Hematopoietic multipotent progenitor cell treated with erythropoietin and hydrocortisone succinate and interleukin-3 and kit ligand, for 15 days (in vitro differentiated cells): ENCODE results near the gene TPPP3.
"Not testable (repeated sequence)": the region's sequence is repeated elsewhere in the genome, so short reads cannot be mapped to it uniquely, and the experiment has no call there.

Experiments used
- DNase-seq: peaks from one replicate; pipeline ENCODE4 v3.0.0-alpha.2; 2015; ENCODE audit warnings: low spot score

The TPPP3 gene

DNA sequence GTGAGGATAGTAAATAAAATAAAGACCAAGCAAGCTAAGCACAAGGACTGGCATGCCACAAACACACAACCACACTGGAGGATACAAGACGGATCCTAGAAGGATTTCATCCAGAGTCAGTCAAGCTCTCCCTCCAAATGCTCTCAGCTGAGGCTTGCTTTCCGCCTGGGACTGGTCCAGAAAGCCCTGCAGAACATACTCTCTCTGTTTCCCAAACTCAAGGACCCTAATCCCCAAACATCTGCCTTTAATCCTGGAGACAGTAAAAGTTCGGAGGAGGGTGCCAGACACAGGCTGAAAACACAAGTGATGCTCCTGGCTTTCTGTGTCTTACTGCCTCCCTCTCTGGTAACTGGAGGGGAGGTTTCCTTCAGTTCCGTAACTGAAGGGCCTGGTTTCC lies 32.3 kb upstream of the TPPP3 start:
- DNase-seq = no peak

GRCh38 chr16:67425061-67425460 lies 31.8 kb upstream of the TPPP3 start:
- DNase-seq = no peak

DNA sequence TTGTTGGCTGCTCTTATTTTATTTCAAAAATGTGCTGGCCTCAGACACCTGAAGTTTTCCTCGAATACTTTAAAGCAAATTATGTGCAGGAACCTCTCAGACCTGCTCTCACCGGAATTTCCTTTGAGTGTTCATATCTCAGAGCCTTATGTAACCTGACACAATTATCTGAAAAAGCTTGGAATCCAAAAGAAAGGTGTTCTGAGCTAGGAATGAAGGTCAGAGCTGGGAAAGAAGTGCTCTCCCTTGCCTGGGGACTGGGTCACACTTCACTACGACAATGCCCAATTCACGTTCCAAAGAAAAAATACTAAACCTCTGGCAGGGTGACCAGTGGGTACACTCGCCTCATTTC lies 30.9 kb upstream of the TPPP3 start:
- DNase-seq = no peak

DNA sequence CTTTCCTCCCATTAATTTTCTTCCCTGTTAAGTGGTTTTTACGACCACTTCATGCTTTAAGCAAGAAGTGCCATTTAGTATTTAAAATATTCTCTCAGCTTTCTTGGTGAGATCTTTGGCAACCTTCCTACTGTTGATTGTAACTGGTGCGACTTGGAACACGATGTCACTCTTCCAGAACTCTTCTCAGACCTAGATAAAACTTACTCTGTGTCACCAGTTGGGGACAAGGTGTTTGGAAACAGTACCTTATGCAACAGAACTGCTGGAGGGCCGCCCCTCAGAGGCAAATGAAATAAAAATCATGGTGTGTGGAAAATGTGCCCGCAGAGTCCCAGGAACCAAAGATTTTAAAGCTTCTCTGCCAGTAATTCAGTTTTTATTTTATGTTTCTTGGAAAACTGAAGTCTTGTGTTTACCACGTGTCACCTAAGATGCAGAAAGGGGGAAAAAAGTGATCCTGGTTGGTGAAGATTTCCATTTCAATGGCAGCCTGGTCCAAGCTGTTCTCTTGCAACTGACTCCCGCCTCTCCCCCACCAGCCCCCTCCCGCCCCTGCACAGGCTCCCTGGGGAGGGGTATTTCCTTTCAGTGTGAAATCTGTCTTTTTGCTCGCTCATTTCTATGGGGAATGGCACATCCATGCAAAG lies 30.4 kb upstream of the TPPP3 start:
- no peak for DNase-seq

GRCh38 chr16:67423015-67423414 lies 29.7 kb upstream of the TPPP3 start:
- no peak for DNase-seq

GRCh38 chr16:67421030-67421429 lies 27.7 kb upstream of the TPPP3 start:
- DNase-seq = no peak

GRCh38 chr16:67419931-67420330 lies 26.6 kb upstream of the TPPP3 start:
- no peak for DNase-seq

GRCh38 chr16:67419502-67419901 lies 26.2 kb upstream of the TPPP3 start:
- no peak for DNase-seq

DNA sequence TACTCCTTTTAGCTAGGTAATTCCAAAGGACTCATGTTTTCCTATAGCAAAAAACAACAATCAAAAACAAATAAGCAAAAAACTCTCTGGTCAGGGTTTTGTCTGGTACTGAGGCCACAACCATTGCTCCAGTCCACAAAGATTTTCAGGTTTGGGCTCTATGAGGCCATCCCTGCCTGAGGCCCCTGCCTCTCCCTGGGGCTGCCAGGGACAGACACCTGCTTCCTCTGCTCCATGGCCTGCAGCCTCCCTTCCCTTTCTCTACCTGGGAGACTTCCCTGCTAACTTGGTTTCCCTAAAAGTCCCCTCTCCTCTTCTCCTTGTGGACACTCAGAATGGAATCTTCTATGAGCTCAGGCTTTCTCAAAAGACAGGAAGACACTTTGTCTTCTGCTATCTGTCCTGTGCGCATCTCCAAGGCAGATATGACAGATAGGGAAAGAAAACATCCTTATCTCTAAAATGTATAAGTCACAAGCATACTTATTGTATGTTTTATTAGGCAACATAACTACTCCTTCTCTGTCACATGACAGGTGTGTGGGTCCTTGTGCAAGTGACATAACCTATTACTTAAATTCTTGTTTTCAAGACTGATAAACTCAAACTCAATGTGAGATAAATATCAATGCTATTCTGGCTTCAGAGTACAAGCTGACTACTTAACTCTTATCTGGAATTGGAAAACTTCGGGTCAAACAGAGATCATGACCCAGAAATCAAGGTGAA lies 24.2 kb upstream of the TPPP3 start:
- no peak for DNase-seq

GRCh38 chr16:67415872-67416793 lies 22.8 kb upstream of the TPPP3 start, which contains the start of gene ZDHHC1:
Gene ZDHHC1, minus strand, starts transcription at chr16:67416477. Its CDS starts 8,702 bp downstream, at chr16:67407775.
- no peak for DNase-seq

GRCh38 chr16:67415421-67415820 lies 22.1 kb upstream of the TPPP3 start:
- DNase-seq = not testable (repeated sequence)

GRCh38 chr16:67413978-67414911 lies 20.9 kb upstream of the TPPP3 start:
- no peak for DNase-seq

DNA sequence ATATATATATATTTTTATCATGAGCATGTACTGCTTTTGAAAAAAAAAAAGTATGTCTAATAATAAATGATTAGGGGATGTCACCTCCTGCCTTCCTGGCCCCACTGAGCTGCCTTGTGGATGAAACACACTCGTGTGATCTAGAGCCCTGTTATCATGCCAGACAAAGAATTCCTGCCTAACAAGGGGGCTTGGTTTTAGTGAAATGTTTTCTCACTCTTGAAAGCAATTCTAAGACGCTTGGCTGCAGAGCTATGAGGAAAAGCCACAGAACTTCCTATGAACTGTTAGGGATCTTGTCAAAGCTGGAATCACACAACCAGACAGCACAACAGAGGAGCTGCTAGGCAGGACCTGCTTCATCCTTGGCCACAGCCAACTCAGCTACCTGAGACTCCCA lies 19.0 kb upstream of the TPPP3 start:
- DNase-seq = no peak

- DNase-seq = no peak
Measured at GRCh38 chr16:67411339-67411738, 18.0 kb upstream of the TPPP3 start.

DNA sequence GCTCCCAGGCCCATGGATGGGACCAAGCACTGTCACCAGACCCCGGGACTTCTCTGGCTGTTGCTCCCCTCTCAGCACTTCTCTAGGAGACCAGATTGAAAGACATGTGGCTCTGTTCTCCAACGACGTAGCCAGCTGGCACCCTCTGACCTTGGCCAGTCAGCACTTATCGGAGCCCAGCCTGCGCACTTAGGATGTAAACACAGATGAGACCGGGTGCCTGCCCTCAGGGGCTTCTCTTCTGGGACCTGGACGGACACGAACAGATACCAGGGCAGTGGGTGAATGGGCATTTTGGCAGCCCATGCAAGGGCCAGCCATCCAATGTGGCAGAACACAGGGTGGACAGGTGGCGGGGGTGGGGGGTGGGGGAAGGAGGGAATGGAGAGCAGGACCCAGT lies 16.3 kb upstream of the TPPP3 start:
- no peak for DNase-seq

GRCh38 chr16:67407788-67408452 lies 14.6 kb upstream of the TPPP3 start:
- no peak for DNase-seq

DNA sequence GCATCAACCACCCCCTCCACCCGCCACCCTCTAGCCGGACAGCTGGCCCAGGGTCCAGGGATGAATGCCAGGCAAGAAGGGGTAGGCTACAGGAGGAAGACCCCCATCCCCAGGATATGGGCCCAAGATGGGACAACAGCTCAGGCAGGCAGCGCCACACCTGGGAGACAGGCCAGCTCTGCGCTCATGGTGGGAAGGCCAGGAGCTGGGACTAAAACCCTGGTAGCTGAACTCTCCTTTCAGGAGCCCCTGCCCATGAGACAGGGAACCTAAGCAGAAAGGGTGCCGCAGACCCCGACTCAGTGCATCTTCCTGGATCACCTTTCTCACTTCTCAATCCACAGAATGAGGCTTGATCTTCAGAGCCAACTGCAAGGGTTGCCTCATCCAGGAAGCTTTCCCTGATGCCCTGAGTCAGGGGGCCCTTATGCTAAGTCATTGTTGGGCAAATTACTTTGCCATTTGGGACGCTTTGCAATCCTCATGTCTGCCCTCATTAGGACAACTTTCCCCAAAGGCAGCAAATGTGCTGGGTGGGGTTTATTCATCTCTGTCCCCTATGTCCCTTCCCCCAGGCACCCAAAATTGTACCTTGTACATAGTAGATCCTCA lies 14.0 kb upstream of the TPPP3 start:
- no peak for DNase-seq

DNA sequence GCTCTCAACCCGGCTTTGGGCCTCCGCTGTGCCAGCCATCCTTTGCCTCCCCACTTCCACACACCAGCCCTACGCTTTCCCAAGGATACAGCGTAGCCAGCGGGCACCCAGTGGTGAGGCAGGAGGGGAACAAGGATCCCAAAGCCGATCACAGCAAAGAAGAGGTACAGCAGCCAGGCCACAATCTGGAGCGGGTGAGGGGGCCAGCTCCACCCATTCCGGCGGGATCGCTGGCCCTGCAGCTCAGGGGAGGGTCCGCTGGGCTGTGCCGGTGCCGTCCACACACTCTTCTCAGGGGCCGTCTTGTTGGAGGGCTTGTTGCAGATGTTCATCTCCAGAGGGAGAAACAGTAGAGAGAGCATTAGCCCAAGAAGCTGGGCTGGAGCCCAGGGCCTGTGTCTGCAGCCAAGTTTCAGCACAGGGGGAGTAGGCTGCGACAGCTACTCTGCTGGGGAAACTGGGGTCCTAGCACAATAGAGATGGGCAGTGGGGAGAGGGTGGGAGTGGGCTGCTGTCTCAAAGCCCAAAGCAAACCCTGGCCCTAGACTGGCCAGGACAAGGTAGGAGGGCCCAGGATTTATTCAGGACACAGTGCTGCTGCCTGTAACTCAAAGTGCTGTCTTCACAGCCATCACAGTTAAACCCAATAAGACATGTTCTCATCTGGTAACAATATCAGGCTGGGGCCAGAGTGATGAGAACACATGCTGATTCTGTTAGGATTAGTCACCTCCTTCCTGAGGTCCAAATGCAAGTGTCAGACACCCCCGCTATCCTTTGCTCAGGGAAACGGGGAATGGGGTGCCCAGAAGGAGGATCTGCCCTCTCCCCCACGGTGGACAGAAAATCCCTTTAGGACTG lies 13.0 kb upstream of the TPPP3 start:
- DNase-seq = no peak

DNA sequence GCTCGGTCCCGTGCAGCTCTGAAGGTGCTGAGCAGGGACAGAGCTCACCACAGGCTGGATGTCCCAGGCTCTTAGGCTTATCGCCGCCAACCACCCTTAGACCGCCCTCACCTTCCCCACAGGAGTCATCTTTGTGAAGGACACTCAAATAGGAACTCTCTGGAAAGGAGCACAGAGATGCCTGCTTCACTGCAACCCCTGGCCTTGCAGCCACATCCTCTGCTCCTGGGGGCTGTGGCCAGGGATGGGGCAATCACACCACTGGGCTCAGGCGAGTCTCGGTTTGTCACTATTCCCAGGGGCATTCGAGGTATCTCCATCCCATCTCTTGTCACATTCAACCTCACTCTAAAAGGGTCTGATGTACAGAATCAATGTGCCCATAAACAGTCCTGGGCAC lies 12.0 kb upstream of the TPPP3 start:
- no peak for DNase-seq

GRCh38 chr16:67404740-67405226 lies 11.5 kb upstream of the TPPP3 start:
- DNase-seq = no peak
